Gastroesophageal sphincter (tissue), 3 donors: ENCODE results near the gene NIPAL4.
"Not testable (repeated sequence)": the region's sequence is repeated elsewhere in the genome, so short reads cannot be mapped to it uniquely, and the experiment has no call there.

Experiments used
- POLR2AphosphoS5 ChIP-seq: sonication (generic); formaldehyde crosslinking; IDR thresholded peaks from one replicate; pipeline ENCODE4 v1.6.1; 2017; ENCODE audit warnings: antibody characterized with exemption
- TF ChIP-seq, protein P1 (sequence below), 4 experiments: fragments of 200-600 bp in 2 of 4; fragments of 450-650 bp in 2 of 4; sonication (generic) in 1 of 4; IDR thresholded peaks; one replicate each; pipeline ENCODE4 v1.5.1; 2017 to 2019; ENCODE audit warnings: antibody characterized with exemption in 4 of 4, mild to moderate bottlenecking in 2 of 4, moderate library complexity in 2 of 4

DNA sequence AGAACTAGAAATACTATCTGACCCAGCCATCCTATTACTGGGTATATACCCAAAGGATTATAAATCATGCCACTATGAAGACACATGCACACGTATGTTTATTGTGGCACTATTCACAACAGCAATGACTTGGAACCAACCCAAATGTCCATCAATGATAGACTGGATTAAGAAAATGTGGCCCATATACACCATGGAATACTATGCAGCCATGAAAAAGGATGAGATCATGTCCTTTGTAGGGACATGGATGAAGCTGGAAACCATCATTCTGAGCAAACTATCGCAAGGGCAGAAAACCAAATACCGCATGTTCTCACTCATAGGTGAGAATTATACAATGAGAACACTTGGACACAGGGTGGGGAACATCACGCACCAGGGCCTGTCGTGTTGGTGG is 30.1 kb upstream of the NIPAL4 start:
- TF ChIP-seq POLR2AphosphoS5 = not testable (repeated sequence)
- TF ChIP-seq, protein P1, sequence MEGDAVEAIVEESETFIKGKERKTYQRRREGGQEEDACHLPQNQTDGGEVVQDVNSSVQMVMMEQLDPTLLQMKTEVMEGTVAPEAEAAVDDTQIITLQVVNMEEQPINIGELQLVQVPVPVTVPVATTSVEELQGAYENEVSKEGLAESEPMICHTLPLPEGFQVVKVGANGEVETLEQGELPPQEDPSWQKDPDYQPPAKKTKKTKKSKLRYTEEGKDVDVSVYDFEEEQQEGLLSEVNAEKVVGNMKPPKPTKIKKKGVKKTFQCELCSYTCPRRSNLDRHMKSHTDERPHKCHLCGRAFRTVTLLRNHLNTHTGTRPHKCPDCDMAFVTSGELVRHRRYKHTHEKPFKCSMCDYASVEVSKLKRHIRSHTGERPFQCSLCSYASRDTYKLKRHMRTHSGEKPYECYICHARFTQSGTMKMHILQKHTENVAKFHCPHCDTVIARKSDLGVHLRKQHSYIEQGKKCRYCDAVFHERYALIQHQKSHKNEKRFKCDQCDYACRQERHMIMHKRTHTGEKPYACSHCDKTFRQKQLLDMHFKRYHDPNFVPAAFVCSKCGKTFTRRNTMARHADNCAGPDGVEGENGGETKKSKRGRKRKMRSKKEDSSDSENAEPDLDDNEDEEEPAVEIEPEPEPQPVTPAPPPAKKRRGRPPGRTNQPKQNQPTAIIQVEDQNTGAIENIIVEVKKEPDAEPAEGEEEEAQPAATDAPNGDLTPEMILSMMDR (IDR thresholded peaks at IDR 0.05) = not testable (repeated sequence)
